GM19193 (cell line): ENCODE results near the gene ARFRP1.

ENCODE experiments used
- POLR2A ChIP-seq: IDR thresholded peaks from 4 replicates; pipeline ENCODE4 v1.6.1; 2011; ENCODE audit not compliant: insufficient read depth, insufficient read length; ENCODE audit errors: extremely low read depth

ARFRP1 gene

DNA sequence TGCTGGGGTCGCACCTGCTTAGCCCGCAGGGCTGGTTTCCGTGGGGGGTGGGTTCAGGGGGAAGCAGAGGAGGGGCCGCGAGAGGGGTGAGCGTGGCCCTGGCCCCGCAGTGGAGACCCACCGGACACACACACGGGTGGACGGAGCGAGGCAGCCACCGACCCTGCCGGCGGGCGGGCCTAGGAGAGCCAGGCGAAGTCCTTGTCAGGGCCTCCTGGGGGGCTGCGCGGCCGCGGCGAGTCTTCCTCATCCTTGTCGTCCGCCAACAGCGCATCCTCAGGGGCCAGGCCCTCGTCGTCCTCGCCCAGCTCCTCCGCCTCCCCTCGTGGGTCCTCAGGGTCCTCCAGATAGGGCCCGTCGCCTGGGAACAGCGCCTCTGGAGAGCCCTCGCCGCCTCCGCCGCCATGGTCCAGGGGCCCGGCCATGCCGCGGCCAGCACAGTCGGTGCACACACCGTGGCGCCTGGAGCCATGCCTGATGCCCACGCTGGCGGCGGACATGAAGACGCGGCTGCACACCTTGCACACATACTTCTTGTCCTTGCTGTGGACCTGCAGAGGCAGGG lies 39.1 kb upstream of the ARFRP1 start:
- no peak for TF ChIP-seq POLR2A

DNA sequence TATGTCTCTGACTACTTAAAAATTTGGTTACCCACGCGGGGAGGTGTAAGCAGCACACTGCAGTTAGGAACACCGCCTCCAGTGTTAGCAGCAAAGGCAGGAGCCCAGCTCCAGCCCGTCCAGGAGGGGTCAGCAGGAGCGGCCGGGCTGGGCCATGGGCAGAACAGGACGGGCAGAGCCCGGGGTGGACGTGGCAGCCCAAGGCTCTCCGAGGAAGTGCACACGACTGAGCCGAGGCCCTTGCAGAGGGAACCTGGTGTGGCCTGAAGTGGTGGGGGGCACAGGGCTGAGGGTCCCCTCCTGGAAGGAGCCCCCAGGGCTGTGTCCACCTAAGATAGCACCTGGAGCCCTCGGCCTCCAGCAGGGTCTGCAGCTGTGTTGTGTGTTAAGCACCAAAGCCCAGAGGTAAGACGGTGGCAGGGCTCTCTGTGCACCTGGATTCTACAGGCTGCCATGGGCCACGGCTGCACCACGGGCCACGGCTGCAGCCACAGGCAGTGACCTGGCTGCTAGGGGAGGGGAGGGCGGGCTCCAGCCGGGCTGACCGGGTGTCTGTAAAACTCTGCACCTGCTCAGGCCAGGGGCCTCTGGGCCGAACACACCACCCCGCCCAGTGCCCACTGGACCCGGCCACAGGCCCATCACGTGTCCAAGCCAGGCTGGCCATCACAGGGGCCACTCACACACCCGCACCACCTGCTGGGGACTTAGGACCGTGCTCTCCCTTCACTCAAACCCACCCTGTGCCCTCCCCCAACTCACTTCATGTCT lies 38.4 kb upstream of the ARFRP1 start:
- no peak for TF ChIP-seq POLR2A

DNA sequence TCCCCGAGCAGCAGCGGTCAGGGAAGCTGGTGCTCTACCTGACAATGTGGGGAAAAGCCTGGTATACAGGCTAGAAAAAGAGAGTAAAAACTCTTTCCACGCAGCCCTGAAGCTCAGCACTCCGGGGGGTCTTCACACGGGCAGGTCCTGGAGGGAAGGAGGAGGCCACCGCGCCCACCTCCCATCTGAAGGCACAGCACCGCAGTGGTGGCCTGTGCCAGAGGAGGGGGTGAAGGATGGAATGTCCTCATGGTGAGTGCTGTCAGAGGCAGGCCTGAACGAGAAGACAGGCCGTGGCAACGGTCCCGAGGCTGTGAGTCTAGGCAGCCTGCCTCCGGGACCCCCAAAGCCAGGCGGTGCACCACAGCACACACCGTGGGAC lies 37.6 kb upstream of the ARFRP1 start:
- TF ChIP-seq POLR2A: no peak

DNA sequence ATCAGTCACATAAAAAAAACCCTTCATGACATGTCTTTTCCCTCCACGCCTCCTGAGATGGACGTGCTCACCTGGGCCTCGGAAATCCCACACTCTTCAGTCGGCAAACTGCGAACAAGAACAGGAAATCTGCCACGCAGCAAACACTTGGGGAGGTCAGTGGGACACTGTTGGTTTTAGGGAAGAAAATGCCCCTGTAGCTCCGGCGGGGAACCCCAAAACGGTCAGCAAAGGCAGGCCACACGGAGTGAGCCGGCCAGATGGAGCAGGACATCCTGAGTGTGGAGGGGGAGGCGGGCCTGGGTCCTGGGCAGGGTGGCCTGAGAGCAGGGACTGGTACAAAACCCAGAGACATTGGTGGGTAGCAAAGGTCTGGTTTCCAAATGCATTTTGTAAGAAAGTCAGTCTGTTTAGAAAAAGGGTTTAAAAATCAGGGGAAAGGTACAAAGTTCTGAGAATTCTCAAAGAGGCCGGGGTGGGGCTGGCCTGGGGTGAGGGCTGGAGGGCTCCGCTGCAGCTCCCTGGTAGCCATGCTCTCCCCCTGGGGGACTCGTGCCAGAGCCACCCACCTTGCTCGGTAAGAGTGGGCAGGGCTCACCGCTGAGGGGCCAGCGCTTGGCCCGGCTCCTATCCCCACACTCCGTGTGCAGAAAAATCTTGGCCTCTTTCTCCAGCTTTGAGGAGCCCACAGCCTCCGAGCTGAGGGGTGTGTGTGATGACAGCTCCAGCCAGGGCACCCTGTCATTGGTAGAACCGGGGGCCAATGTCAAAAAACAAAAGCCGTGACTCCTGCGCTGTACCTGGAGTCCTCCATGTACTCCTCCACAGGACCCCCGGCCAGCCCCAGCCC lies 37.0 kb upstream of the ARFRP1 start:
- peak; percentile 18 for TF ChIP-seq POLR2A

DNA sequence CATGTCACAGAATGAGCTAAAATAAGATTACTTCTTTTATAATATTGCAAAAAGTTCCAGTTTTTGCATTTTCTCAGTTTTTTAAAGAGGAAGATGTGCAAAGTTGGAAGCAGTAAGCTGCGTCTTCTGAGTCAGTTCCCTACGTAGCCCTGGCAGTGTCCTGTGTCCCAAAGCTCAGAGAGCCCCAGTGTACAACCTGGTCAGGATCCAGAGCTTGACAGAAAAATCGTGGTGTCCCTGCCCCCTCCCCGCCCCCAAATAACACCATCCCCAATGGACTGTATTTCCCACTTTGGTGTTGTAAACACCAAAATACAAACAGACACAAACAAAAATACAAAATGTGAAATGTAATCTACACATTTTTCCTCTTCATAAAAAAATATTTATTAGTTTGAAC lies 36.4 kb upstream of the ARFRP1 start:
- TF ChIP-seq POLR2A: no peak

DNA sequence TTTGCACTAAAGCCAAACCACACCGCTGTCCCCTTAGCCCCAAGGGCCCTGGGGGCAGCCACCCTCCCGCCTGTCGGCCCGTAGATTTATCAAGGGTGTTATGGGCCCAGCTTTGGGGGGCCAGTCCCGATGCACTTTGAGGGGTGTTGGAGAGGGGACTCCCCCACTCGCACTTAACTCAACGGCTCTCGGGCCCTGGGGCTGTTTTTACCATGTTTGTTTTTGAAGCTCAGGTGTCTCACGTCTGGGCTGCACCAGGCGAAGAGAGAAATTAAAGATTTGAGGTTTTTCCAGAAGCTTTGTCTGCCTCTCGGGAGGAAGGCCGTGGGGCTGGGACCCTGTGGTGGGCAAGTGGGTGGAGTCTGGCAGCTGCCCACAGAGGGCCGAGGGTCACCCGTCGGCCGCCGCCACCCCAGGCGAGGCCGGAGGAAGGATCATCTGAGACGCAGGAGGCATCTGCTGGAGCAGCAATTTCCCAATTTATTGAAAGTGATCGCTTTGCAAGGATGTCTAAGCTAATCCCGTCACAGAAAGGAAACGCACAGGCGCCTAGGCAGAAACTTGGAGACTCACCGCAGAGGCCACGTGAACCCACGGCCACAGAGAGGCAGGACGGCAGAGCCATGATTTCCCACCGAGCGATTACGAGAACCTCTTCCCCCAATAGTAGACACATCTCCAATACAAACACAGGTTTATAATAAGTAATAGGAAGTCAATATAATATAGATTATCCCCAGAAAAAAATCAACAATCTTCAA lies 35.6 kb upstream of the ARFRP1 start:
- no peak for TF ChIP-seq POLR2A

DNA sequence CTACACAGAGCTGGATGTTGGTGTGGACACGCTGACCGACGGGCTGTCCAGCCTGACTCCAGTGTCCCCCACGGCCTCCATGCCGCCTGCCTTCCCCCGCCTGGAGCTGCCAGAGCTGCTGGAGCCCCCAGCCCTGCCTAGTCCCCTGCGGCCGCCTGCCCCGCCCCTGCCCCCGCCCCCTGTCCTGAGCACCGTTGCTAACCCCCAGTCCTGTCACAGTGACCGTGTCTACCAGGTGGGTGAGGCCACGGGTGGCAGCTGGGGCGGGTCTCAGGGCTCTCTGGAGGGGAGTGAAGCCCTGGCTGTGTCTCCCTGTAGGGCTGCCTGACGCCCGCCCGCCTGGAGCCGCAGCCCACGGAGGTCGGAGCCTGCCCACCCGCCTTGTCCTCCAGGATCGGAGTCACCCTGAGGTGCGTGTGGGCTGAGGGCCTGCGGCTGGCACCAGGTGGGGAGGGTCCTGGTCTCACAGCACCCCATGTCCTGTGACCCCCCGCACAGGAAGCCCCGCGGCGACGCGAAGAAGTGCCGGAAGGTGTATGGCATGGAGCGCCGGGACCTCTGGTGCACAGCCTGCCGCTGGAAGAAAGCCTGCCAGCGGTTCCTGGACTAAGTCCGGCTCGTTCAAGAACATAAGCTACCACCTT lies 34.7 kb upstream of the ARFRP1 start:
- TF ChIP-seq POLR2A: no peak

DNA sequence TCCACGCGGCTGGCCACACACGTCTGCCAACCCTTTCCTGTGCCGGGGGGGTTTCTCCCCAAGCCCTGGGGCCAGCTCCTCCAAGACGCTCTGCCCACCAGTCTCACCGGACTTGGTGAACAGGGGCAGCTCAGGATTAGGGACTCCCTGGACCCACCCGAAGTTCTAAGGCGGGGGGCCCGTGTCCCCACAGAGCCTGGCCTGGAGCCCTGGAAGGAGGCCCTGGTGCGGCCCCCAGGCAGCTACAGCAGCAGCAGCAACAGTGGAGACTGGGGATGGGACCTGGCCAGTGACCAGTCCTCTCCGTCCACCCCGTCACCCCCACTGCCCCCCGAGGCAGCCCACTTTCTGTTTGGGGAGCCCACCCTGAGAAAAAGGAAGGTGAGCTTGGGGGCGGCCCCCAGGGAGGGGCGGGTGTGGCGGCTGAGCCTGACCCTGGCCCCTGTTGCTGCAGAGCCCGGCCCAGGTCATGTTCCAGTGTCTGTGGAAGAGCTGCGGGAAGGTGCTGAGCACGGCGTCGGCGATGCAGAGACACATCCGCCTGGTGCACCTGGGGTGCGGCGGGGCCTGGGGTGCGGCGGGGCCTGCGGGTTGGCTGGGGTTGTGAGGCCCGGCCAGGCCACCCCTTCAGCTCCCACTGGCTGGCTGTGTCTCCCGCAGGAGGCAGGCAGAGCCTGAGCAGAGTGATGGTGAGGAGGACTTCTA lies 34.1 kb upstream of the ARFRP1 start:
- TF ChIP-seq POLR2A: no peak

DNA sequence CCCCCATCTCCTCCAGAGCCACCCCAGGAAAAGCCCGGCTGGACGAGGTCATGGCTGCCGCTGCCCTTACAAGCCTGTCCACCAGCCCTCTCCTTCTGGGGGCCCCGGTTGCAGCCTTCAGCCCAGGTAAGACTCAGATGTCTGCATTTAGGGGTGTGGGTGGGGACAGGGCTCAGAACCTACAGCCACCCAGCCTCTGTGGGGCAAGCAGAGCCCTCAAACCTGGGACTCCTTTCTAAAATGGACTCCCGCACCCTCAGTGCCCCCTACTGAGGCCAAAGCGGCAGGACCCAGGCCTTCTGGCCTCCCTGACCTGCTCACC lies 33.5 kb upstream of the ARFRP1 start:
- TF ChIP-seq POLR2A: no peak

DNA sequence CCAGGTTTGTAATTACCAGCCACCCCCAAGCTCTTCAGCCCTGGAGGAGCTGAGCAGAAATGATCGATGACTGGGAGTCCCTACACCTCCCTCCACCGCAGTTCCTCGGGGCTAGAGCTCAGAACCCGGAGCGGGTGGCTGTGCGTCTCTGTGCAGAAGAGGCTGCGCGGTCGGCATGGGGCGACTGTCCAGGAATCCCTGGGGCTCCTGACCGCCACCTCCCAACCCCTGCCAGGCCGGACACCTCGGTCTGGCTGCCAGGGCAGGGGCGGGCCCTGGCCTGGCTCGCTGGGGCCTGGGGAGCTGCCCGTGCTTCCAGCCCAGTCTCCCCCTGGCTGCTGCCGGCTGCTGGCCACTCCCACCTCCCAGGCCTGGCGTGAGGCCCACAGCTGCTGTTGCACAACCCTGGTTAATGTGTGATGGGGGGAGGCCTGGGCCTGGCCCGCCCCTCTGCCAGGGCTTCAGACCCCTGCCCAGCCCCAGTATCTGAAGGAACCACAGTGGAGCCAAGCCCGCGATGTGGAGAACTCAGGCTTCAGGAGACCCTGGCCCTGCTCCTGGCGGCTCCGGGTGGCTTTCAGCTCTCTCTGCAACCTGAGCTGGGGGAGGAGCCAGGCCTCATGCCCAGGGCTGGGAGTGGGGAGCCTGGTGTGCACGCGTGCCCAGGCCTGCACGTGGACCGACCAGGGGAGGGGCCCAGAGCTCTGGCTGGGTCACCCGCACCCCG lies 33.0 kb upstream of the ARFRP1 start:
- peak; percentile 30 for TF ChIP-seq POLR2A

DNA sequence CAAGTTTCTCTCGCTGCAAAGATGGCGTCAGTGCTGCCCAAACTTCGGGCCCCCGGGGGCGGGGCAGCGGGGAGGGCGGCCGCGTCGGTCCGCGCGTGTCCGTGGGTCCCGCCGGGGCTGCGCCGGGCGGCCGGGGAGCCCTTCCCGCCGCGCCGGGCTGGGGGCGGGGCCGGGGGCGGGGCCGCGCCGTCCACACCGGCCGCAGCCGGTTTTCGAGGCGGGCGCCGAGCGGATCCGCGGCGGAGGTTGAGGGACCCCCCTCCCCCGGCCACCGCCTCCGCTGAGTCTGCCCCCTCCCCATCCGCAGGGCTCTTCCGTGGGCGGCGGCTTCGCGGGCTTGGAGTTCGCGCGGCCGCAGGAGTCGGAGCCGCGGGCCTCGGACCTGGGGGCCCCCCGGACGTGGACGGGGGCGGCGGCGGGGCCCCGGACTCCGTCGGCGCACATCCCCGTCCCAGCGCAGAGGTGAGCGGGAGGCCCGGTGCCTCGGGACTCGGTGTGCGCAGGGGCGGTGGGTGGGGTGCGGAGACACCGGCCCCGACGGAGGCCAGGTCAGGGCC lies 32.4 kb upstream of the ARFRP1 start:
- no peak for TF ChIP-seq POLR2A

DNA sequence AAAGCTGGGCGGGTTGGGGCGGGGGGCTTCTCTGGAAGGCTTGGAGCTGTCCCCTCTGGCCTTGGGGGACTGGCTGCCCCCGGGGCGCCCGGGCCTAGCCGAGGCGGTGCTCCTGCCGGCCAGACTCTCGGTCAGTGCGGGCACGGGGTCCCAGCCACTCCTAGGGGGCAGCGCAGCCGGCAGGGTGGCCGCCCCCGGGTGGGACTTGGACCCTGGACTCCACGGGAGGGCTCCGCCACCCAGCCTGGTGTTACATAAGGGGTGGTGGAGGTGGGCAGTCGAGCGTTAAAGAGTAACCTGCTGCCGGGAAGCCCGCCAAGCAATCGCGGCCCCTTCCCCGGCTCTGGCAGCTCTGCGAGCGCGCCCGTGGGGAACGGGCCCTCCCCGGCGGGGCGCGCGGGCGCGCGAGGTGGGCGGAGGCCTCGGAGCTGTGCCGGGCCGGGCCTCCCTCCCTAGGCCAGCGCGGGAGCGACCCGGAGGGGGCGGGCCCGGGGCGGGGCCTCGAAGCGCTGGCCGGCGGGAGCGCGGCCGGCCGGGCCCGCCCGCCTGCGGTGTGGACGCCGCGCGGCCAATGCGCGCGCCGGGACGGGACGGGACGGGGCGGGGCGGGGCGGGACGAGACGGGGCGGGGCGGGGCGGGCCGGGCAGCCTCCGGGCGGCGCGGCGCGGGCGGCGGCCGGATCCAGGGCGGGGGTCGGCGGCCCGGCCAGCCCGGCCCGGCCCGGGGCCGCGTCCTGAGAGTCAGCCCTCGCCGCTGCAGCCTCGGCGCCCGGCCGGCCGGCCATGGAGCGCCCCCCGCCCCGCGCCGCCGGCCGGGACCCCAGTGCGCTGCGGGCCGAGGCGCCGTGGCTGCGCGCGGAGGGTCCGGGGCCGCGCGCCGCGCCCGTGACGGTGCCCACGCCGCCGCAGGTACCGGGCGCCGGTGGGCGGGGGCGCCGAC lies 31.6 kb upstream of the ARFRP1 start, which contains the start of gene SLC2A4RG:
Gene SLC2A4RG (plus strand): TSS at position 647 of the 940 bp plus-strand sequence. CDS start 137 bp downstream, at position 784.
- TF ChIP-seq POLR2A: peak; percentile 37
